NCI-H2196 (cell line): ENCODE measurements around the gene OR10A6.

Experiments used
- DNase-seq: peaks from one replicate; lab custom pipeline; 2025; ENCODE audit not compliant: unreplicated experiment; lab: John Stamatoyannopoulos, UW

OR10A6 gene

GRCh38 chr11:7911011-7911410 is 20.1 kb downstream of the OR10A6 start:
- no peak for DNase-seq

GRCh38 chr11:7910286-7910788 is 20.7 kb downstream of the OR10A6 start:
- DNase-seq: no peak

- DNase-seq: no peak
Measured at GRCh38 chr11:7909585-7910285, 21.3 kb downstream of the OR10A6 start.

- no peak for DNase-seq
Measured at GRCh38 chr11:7907121-7907520, 23.9 kb downstream of the OR10A6 start.

DNA sequence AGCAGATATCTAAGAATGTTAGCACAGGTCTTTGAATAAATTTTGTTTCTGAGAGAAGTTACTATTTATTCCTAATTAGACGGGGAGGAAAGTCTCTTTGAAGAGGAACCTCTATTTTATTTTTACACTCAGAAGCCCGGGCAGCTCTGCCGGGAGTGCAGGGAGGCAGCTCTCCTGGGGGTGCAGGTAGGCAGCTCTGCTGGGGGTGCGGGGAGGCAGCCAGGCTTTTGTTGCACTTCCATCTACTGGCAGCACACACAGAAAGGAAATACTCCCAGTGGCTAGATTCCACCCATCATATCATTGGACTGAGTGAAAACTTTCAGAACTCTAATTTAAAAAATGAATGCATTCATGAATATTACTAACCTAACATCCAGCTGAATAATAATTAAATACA is 24.6 kb downstream of the OR10A6 start:
- DNase-seq: no peak

DNA sequence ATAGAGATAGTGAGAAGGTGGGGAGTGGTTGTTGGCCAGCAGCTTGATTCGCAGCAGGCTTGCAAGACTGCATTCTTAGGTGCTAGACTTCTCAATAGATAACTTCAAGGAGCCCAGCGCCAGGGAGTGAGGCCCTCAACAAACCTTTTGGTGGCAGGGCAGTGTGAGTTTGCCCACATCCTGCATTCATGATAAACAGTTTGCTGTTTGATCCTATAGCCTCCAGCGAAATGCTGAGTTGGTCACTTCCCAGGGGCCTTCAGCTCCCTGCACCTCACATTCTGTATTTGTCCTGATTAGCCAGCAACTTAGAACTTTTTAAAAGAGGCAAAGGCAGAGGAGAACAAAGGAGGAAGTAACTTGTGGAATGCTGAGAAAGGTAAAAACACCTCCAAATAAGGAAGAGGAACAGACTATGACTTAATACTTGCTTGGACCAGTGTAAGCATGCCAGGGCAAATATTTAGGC is 25.1 kb downstream of the OR10A6 start:
- no peak for DNase-seq

GRCh38 chr11:7905549-7905948 is 25.5 kb downstream of the OR10A6 start:
- DNase-seq: no peak

DNA sequence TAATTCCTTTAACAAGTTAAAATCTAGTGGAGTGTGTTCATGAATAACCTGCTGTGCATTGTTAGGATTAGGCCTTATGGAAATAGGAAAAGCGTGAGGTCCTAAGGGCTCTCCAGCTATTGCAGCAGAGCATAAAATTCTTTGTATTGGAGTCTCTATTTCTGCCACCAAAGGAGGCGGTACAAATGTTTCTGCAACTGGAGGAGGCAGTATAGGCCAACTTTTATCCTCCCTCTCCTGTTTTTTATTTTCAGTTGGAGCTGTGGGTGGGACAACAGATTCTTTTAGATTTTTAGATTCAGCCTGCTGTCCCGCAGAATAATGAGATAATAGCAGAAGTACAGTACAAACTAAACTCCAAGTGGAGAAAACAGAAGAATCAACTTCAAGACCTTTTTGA is 26.2 kb downstream of the OR10A6 start:
- DNase-seq: no peak

DNA sequence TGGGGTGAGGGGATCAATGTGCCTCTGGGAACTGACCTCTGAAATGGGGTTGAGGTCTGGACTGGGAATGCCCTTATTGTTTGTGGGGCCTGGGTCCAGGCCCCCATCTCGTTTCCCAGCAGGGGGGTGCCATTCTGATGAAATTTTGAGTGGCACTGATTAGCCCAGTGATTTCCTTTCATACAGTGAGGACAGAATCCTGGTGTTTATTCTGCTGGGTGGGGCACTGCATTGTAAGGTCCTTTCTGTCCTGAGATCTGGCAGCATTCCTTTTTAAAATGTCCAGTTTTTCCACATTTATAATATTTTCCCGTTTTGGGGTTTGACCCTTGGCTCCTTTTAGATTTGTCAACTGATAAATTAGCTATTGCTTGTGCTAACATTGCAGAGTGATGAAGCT is 27.1 kb downstream of the OR10A6 start:
- DNase-seq: no peak

GRCh38 chr11:7901319-7901854 is 29.7 kb downstream of the OR10A6 start:
- DNase-seq: no peak

GRCh38 chr11:7900686-7901085 is 30.4 kb downstream of the OR10A6 start:
- DNase-seq: no peak

DNA sequence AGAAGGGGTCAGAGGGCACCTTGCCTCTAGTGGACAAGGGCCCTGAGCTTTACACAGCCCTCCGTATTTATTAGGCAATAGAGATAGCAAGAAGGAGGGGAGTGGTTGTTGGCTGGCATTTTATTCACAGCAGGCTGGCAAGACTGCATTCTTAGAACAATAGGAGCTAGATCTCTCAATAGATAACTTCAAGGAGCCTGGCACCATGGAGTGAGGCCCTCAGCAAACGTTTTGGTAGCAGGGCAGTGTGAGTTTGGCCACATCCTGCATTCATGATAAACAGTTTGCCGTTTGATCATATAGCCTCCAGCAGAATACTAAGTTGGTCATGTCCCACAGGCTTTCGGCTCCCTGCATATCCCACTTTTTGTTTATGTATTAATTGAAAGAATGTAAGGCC is 31.6 kb downstream of the OR10A6 start:
- no peak for DNase-seq

DNA sequence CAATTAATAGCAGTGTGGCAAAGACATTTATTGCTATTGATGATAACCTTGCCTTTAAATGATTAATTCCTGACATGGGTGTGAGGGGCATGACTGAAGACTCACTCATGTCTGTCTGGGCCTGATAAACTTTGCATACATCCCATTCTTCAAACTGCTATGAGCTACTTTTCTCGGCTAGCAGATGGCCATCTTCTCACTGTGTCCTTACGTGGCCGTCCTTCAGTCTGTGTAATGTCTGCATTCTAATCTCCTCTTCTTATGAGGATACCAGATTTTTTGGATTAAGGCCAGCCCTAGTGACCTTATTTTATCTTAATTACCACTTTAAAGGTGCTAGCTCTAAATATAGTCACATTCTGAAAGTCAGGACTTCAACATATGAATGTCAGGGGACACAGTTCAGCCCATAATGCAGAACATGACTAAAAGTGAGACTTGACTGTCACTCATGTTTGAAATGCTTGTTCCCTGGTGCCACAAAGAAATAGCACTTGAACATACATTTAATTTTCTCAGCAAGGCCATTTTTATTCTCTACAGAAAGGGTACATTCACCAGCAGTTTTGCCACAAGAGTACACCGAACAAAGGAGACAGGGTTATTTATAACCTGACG is 32.3 kb downstream of the OR10A6 start:
- DNase-seq: no peak

DNA sequence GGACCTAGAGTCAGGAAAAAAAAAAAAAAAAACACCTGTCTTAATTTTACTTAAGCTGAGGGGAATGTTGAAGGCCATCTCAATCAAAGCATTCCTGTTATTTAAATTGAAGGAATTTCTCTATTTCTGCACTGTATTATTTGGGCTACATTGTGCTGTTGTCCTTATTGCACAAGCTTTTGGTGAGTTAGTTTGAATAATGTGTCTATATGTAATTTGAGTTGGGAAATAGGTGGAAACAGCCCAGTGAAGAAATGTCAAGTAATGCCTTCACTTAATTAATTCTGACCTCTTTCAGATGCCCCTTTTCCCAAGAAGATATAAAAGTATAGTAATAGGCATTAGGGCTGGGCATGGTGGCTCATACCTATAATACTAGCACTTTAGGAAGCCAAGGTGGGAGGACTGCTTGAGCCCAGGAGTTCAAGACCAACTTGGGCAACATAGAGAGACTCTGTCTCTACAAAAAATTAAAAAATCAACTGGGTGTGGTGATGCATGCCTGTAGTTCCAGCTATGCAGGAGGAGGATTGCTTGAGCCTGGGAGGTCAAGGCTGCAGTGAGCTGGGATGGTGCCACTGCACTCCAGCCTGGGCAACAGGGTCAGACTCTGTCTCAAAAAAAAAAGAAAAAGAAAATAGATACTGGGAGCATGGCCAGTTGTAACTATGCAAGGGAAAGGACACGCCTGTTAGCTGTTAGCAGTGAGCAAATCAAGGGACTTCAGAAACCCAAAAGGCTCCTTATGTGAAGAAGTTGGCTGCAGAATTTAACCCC is 34.9 kb downstream of the OR10A6 start:
- DNase-seq: no peak

DNA sequence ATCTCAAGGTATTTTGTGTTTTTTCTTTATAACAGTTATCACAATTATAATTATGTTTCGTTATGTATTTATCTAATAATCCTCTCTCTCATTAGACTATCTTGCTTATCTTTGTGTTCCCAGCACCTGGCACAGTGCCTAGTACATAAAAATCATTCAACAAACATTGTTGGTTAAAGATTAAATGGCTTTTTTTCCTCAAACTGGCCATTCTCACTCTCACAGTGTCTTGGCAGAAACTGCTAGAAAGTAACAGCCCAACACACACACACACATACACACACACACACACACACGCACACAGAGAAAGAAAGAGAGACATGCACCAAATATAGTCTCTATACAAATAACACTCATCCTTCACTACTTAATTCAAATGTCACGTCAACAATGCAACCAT is 36.8 kb downstream of the OR10A6 start:
- no peak for DNase-seq

GRCh38 chr11:7893796-7894195 is 37.3 kb downstream of the OR10A6 start:
- DNase-seq: no peak

DNA sequence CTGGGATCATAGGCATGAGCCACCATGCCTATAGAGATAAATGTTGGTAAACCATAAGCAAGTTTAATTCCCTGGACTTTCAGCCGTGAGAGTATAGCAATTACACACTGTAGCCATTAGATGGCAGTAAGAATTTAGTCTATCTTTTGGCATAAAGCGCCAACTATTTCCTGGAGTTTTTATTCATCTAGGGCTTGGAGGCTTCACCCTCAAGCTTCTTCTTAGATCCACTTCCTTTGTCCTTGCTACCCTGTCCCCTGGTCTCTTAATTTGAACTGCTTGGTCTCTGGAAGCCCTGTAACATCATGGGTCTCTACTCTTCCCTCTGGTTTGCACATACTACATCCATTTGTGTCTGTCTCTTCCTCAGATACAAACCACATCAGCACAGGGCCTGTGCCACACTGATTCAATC is 38.2 kb downstream of the OR10A6 start:
- DNase-seq: peak; percentile 68

- DNase-seq: no peak
Measured at GRCh38 chr11:7892059-7892699, 38.9 kb downstream of the OR10A6 start.

GRCh38 chr11:7890417-7891172 is 40.5 kb downstream of the OR10A6 start:
- DNase-seq: no peak

DNA sequence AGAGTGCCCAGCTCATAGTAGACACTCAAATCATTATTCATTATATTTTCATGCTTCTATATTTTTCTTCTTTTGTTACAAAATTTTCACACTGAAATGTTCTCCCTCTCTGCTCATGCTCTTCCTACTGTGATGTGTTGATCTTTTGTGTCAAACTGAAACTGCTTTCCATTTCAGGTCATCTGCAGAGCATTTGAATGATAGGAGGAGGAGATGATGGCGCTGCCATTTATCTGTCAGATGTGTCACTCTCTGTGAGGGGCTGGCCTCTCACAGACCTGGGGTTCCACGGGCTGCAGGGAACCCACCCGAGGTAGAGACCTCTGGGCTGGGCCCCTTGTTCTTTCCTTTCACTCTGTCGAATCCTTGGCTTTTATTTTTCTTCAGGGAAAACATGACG is 41.1 kb downstream of the OR10A6 start:
- no peak for DNase-seq
